GM18951 (cell line): ENCODE data around the gene MYO5B.

Source experiments
- POLR2A ChIP-seq: IDR thresholded peaks from 4 replicates; pipeline ENCODE4 v1.6.1; 2011; ENCODE audit warnings: mild to moderate bottlenecking; ENCODE audit not compliant: insufficient read length, insufficient read depth; ENCODE audit errors: extremely low read depth
- in situ Hi-C: fragments of 300-500 bp; cut with MboI; formaldehyde crosslinking; loops from one replicate; pipeline ENCODE4 v1.12.0; 2022; ENCODE audit warnings: low sequenced_read_pairs, mixed read lengths, inconsistent platforms; ENCODE audit not compliant: unreplicated experiment

The MYO5B gene

GRCh38 chr18:49921318-49921985, 273.5 kb downstream of the MYO5B start:
- TF ChIP-seq POLR2A: no peak

GRCh38 chr18:49920731-49921130, 274.2 kb downstream of the MYO5B start:
- TF ChIP-seq POLR2A: no peak
- in situ Hi-C loops: no loop called here

More at GRCh38 chr18:49921318-49921985, 273.5 kb downstream of the MYO5B start:
- in situ Hi-C loops: no loop called here

- in situ Hi-C loops: no loop called here
- TF ChIP-seq POLR2A: no peak
These were observed 277.2 kb downstream of the MYO5B start for GRCh38 chr18:49917742-49918141.

GRCh38 chr18:49915352-49915751, 279.6 kb downstream of the MYO5B start:
- TF ChIP-seq POLR2A: no peak
- in situ Hi-C loops: no loop called here

- in situ Hi-C loops: no loop called here
- no peak for TF ChIP-seq POLR2A
These were observed 281.7 kb downstream of the MYO5B start for GRCh38 chr18:49913221-49913620.

GRCh38 chr18:49911427-49911826, 283.5 kb downstream of the MYO5B start:
- in situ Hi-C loops: no loop called here
- TF ChIP-seq POLR2A: no peak

GRCh38 chr18:49910986-49911385, 284.0 kb downstream of the MYO5B start:
- in situ Hi-C loops: no loop called here
- no peak for TF ChIP-seq POLR2A

- in situ Hi-C loops: no loop called here
- TF ChIP-seq POLR2A: no peak
These were observed 284.9 kb downstream of the MYO5B start for GRCh38 chr18:49910019-49910418.

- no peak for TF ChIP-seq POLR2A
- in situ Hi-C loops: no loop called here
These were observed 287.5 kb downstream of the MYO5B start for GRCh38 chr18:49907346-49907929.

GRCh38 chr18:49905771-49906170, 289.2 kb downstream of the MYO5B start:
- in situ Hi-C loops: no loop called here
- no peak for TF ChIP-seq POLR2A

- TF ChIP-seq POLR2A: no peak
- in situ Hi-C loops: no loop called here
These were observed 289.9 kb downstream of the MYO5B start for GRCh38 chr18:49904871-49905555.

- TF ChIP-seq POLR2A: no peak
- in situ Hi-C loops: no loop called here
These were observed 293.0 kb downstream of the MYO5B start for GRCh38 chr18:49901862-49902340.

GRCh38 chr18:49899657-49900330, 295.2 kb downstream of the MYO5B start:
- in situ Hi-C loops: no loop called here
- no peak for TF ChIP-seq POLR2A

- in situ Hi-C loops: no loop called here
- no peak for TF ChIP-seq POLR2A
These were observed 296.5 kb downstream of the MYO5B start for GRCh38 chr18:49898421-49898820.
